Amniotic stem cell (primary cell): ENCODE data around the gene ST3GAL5.

ENCODE experiments used
- DNase-seq: peaks from one replicate; lab custom pipeline; 2025; lab: John Stamatoyannopoulos, UW

Gene ST3GAL5

GRCh38 chr2:85806358-85807118 is 82.3 kb downstream of the ST3GAL5 start:
- DNase-seq: no peak

GRCh38 chr2:85804583-85804982 is 84.2 kb downstream of the ST3GAL5 start:
- no peak for DNase-seq

- DNase-seq: no peak
Measured at GRCh38 chr2:85803704-85804425, 84.9 kb downstream of the ST3GAL5 start.

GRCh38 chr2:85802354-85803103 is 86.3 kb downstream of the ST3GAL5 start:
- no peak for DNase-seq

GRCh38 chr2:85801871-85802270 is 86.9 kb downstream of the ST3GAL5 start:
- no peak for DNase-seq

GRCh38 chr2:85800586-85800985 is 88.2 kb downstream of the ST3GAL5 start:
- no peak for DNase-seq

- no peak for DNase-seq
Measured at GRCh38 chr2:85799215-85799956, 89.4 kb downstream of the ST3GAL5 start.

GRCh38 chr2:85797921-85798320 is 90.9 kb downstream of the ST3GAL5 start:
- no peak for DNase-seq

GRCh38 chr2:85797263-85797660 is 91.5 kb downstream of the ST3GAL5 start:
- no peak for DNase-seq

GRCh38 chr2:85796341-85797262 is 92.2 kb downstream of the ST3GAL5 start:
- DNase-seq: no peak

- DNase-seq: no peak
Measured at GRCh38 chr2:85796046-85796340, 92.8 kb downstream of the ST3GAL5 start.

GRCh38 chr2:85795331-85796045 is 93.3 kb downstream of the ST3GAL5 start:
- DNase-seq: no peak

- DNase-seq: no peak
Measured at GRCh38 chr2:85794491-85795121, 94.2 kb downstream of the ST3GAL5 start.

- no peak for DNase-seq
Measured at GRCh38 chr2:85794038-85794441, 94.8 kb downstream of the ST3GAL5 start.

- no peak for DNase-seq
Measured at GRCh38 chr2:85793584-85793983, 95.2 kb downstream of the ST3GAL5 start.

- no peak for DNase-seq
Measured at GRCh38 chr2:85792783-85793441, 95.9 kb downstream of the ST3GAL5 start.

GRCh38 chr2:85791704-85792565 is 96.9 kb downstream of the ST3GAL5 start:
- DNase-seq: no peak

- DNase-seq: no peak
Measured at GRCh38 chr2:85790499-85791188, 98.1 kb downstream of the ST3GAL5 start.
